ENCODE data around the gene PTPRU. TPM values are rescaled to one million over a fixed set of nuclear protein-coding genes. Genes with fewer than 3 reads are reported as not detected.

PTPRU gene
- total and polyA plus RNA-seq, 2 of the 8 experiments (the other 6 are each of a cell fraction or from before 2014, with no cell fraction given) = 33.8 to 41.8 TPM

DNA sequence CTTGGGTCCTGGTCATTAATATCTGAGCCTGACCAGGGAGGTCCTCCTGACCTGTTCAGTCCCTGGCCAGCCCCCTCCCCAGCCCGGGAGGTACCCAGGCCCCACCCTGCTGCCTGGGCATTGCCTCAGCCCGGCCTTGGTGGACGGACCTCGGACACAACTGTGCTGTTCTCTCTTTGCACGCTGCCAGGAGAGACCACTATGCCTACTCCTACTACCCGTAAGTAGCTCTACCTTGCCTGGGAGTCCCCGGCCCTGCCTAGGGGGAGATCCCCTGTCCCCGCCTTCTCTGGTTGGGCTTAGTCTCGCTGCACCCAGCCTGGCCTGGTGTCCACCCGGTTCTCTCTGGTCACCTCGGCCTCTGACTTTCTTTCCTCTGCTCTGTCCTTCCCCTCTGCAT lies 53.2 kb downstream of the PTPRU start:
- Histone ChIP-seq H3K4me1 (replicated peaks in 1 of 4; ENCODE audit: control insufficient read depth in 3 of 4, insufficient read depth in 4 of 4, low read length in 3 of 4) (no peaks in the 10 kb centered on the region; a peak in 1 of 7 replicates), H3K27me3 (replicated peaks in 1 of 4; ENCODE audit: control insufficient read depth in 3 of 4, extremely low read depth in 1 of 4, insufficient read depth in 3 of 4, low read length in 3 of 4) (no peaks in the 10 kb centered on the region), H3K23ac (ENCODE audit: insufficient read length) (no peak overlapping the region), H3K23me2 (ENCODE audit: low read depth, low read length) (no peaks in the 10 kb centered on the region), H4K8ac (ENCODE audit: extremely low read depth, insufficient read depth, low read length) (no peak overlapping the region), H2BK12ac (ENCODE audit: low read depth, low read length) (no peak overlapping the region), H4K20me1 (replicated peaks in 1 of 2; ENCODE audit: control insufficient read depth in 1 of 2, insufficient read depth in 2 of 2, low read length in 2 of 2) (no peaks in the 10 kb centered on the region), H2AK5ac (ENCODE audit: low read depth, low read length) (no peak overlapping the region), H4K5ac (ENCODE audit: insufficient read length, low read depth, low read length) (no peak overlapping the region), H4K91ac (replicated peaks; ENCODE audit: insufficient read length, low read length) (no peak overlapping the region), H2BK15ac (ENCODE audit: low read length) (no peak overlapping the region), H3K79me2 (ENCODE audit: control insufficient read depth in 1 of 2, insufficient read depth in 2 of 2, low read length in 2 of 2) (no peaks in the 10 kb centered on the region), H2AFZ (ENCODE audit: low read length) (no peak overlapping the region), H3K36me3 (ENCODE audit: control insufficient read depth in 2 of 4, insufficient read depth in 4 of 4, low read length in 3 of 4) (peaks cover 0 to 10% (median 0%) of the 10 kb centered on the region in 4 experiments; a peak in 2 of 8 replicates), H3K4me3 (ENCODE audit: extremely low read depth in 1 of 4, insufficient read depth in 2 of 4, low read depth in 3 of 4, low read length in 4 of 4) (no peak overlapping the region), H3K9me3 (ENCODE audit: insufficient read depth in 2 of 2, low read depth in 1 of 2, low read length in 1 of 2) (no peaks in the 10 kb centered on the region), H3K4ac (replicated peaks; ENCODE audit: insufficient read length, low read depth, low read length) (no peak overlapping the region), H3K27ac (ENCODE audit: low read depth, low read length) (no peak overlapping the region), H3K79me1 (ENCODE audit: low read depth, low read length) (no peaks in the 10 kb centered on the region), H2BK20ac (ENCODE audit: low read length) (no peak overlapping the region), H3K14ac (ENCODE audit: insufficient read length) (no peak overlapping the region), H3K4me2 (ENCODE audit: insufficient read depth in 1 of 2, low read depth in 2 of 2, low read length in 2 of 2) (no peak overlapping the region), H3K56ac (replicated peaks; ENCODE audit: insufficient read length, low read depth, low read length) (no peak overlapping the region), H2BK5ac (ENCODE audit: low read depth, low read length) (no peak overlapping the region; the same call in 1 of the 2 replicates), H2BK120ac (replicated peaks; ENCODE audit: low read depth, low read length) (no peak overlapping the region), H3K9ac (replicated peaks in 1 of 4; ENCODE audit: extremely low read depth in 1 of 4, low read depth in 3 of 4, low read length in 3 of 4) (no peak overlapping the region), H3K18ac (ENCODE audit: extremely low read depth, low read length) (no peak overlapping the region)
- no peak for TF ChIP-seq EGR1 (IDR thresholded peaks at IDR 0.05; ENCODE audit: borderline replicate concordance, low read depth, low read length)
- TF ChIP-seq GTF2F1 (IDR thresholded peaks at IDR 0.05; ENCODE audit: borderline replicate concordance, low read depth, low read length) = no peak
- no peak for TF ChIP-seq RBBP5 (IDR thresholded peaks at IDR 0.05; ENCODE audit: borderline replicate concordance, low read depth, low read length)
- TF ChIP-seq RAD21 (IDR thresholded peaks at IDR 0.05 in 1 of 2, conservative IDR thresholded peaks at IDR 0.05 in 1 of 2; ENCODE audit: low read depth in 2 of 2, low read length in 2 of 2) = no peak
- TF ChIP-seq TEAD4 (IDR thresholded peaks at IDR 0.05; ENCODE audit: low read depth, low read length) = no peak
- no peak for TF ChIP-seq RNF2 (IDR thresholded peaks at IDR 0.05; ENCODE audit: borderline replicate concordance, low read depth, low read length, missing control alignments, poor library complexity, severe bottlenecking)
- TF ChIP-seq HDAC2 (IDR thresholded peaks at IDR 0.05; ENCODE audit: borderline replicate concordance in 1 of 2, low read depth in 2 of 2, low read length in 2 of 2) = no peak
- no peak for FAIRE-seq
- POLR2A ChIA-PET (ENCODE audit: partially characterized antibody) = no interaction called here
- CTCF ChIA-PET (ENCODE audit: partially characterized antibody) = interaction anchor here (1.3 kb wide), 1 partner anchor 39 kb away, joined by 3 read pairs; no protein-coding TSS in a partner anchor
- no peak for DNase-seq (ENCODE audit: low read depth in 1 of 2, low spot score in 2 of 2)
- WGBS, 2 experiments (ENCODE audit: extremely low coverage in 1 of 2, insufficient coverage in 1 of 2, insufficient read length in 1 of 2, insufficient replicate concordance in 2 of 2, low coverage in 1 of 2, low lambda C conversion rate in 2 of 2, missing lambda C conversion rate in 1 of 2) = 82% methylated on average over 7 of the region's 11 CpGs; no CpG with 5 or more reads in 1 of the 2 experiments

Measured in H1 (cell line).